H1 (cell line): ENCODE data around the gene SLC1A4. TPM values are rescaled to one million over a fixed set of nuclear protein-coding genes. Genes with fewer than 3 reads are reported as not detected.
"Not testable (repeated sequence)": the region's sequence is repeated elsewhere in the genome, so short reads cannot be mapped to it uniquely, and the experiment has no call there.

ENCODE experiments used
- CTCF ChIA-PET: fragments of 300-600 bp; sonication (Branson Sonifier 250); formaldehyde crosslinking; loops from one replicate; lab custom pipeline; 2021; ENCODE audit not compliant: partially characterized antibody; lab: Charles Lee
- POLR2A ChIA-PET: fragments of 300-600 bp; sonication (Branson Sonifier 250); formaldehyde crosslinking; loops from one replicate; lab custom pipeline; 2021; ENCODE audit warnings: inconsistent platforms; ENCODE audit not compliant: partially characterized antibody; lab: Charles Lee
- DNase-seq, 2 experiments: peaks; one replicate each; pipeline versions ENCODE4 v3.0.0 to v3.0.0-alpha.2; 2010 to 2022; ENCODE audit warnings: low spot score in 2 of 2, low read depth in 1 of 2, mixed read lengths in 1 of 2
- FAIRE-seq: peaks from 2 replicates; lab custom pipeline; 2011; peaks lifted over from hg19 to GRCh38; lab: Jason Lieb, UNC
- H2AFZ ChIP-seq: 2 replicates; pipeline ENCODE4 v1.8.1; 2012; ENCODE audit warnings: low read length, inconsistent platforms
- H2AK5ac ChIP-seq: 2 replicates; pipeline ENCODE4 v1.6.1; 2013; ENCODE audit warnings: low read depth, low read length
- H2BK120ac ChIP-seq: replicated peaks from 2 replicates; pipeline ENCODE3; 2013; ENCODE audit warnings: low read depth, low read length, inconsistent platforms
- H2BK12ac ChIP-seq: 2 replicates; pipeline ENCODE4 v1.6.1; 2013; ENCODE audit warnings: low read depth, low read length
- H2BK15ac ChIP-seq: 2 replicates; pipeline ENCODE4 v1.6.1; 2013; ENCODE audit warnings: low read length
- H2BK20ac ChIP-seq: 2 replicates; pipeline ENCODE4 v1.6.1; 2013; ENCODE audit warnings: low read length
- H2BK5ac ChIP-seq: 2 replicates; pipeline ENCODE4 v1.6.1; 2013; ENCODE audit warnings: low read depth, low read length
- H3K14ac ChIP-seq: 2 replicates; pipeline ENCODE4 v1.6.1; 2013; ENCODE audit warnings: inconsistent platforms; ENCODE audit not compliant: insufficient read length
- H3K18ac ChIP-seq: 2 replicates; pipeline ENCODE4 v1.6.1; 2013; ENCODE audit warnings: low read length; ENCODE audit errors: extremely low read depth
- H3K23ac ChIP-seq: 2 replicates; pipeline ENCODE4 v1.6.1; 2013; ENCODE audit warnings: inconsistent platforms; ENCODE audit not compliant: insufficient read length
- H3K23me2 ChIP-seq: 2 replicates; pipeline ENCODE4 v1.6.1; 2013; ENCODE audit warnings: low read depth, low read length
- H3K27ac ChIP-seq: 2 replicates; pipeline ENCODE4 v1.6.1; 2011; ENCODE audit warnings: low read depth, low read length, inconsistent platforms
- H3K27me3 ChIP-seq, 4 experiments: replicated peaks in 1 of 4; 1 replicate in 1 of 4; 2 replicates in 3 of 4; pipeline versions ENCODE4 v1.6.1 to v1.8.1; 2011 to 2013; ENCODE audit warnings: low read length in 3 of 4, mild to moderate bottlenecking in 3 of 4, inconsistent platforms in 2 of 4, mixed read lengths in 2 of 4, moderate library complexity in 1 of 4; ENCODE audit not compliant: control insufficient read depth in 3 of 4, insufficient read depth in 3 of 4; ENCODE audit errors: extremely low read depth in 1 of 4
- H3K36me3 ChIP-seq, 4 experiments: 2 replicates each; pipeline versions ENCODE4 v1.6.1 to v1.8.1; 2011 to 2013; ENCODE audit warnings: mild to moderate bottlenecking in 4 of 4, low read length in 3 of 4, moderate library complexity in 2 of 4, control low read depth in 1 of 4, inconsistent platforms in 1 of 4; ENCODE audit not compliant: insufficient read depth in 4 of 4, control insufficient read depth in 2 of 4
- H3K4ac ChIP-seq: replicated peaks from 2 replicates; pipeline ENCODE3; 2013; ENCODE audit warnings: low read length, low read depth, mixed read lengths, inconsistent platforms; ENCODE audit not compliant: insufficient read length
- H3K4me1 ChIP-seq, 4 experiments: replicated peaks in 1 of 4; 1 replicate in 1 of 4; 2 replicates in 3 of 4; pipeline versions ENCODE4 v1.6.1 to v1.8.1; 2011 to 2013; ENCODE audit warnings: low read length in 3 of 4, inconsistent platforms in 2 of 4, mixed read lengths in 1 of 4; ENCODE audit not compliant: insufficient read depth in 4 of 4, control insufficient read depth in 3 of 4
- H3K4me2 ChIP-seq, 2 experiments: 2 replicates each; pipeline versions ENCODE4 v1.6.1 to v1.8.1; 2011 to 2013; ENCODE audit warnings: low read depth in 2 of 2, low read length in 2 of 2, control low read depth in 1 of 2, inconsistent platforms in 1 of 2, mild to moderate bottlenecking in 1 of 2; ENCODE audit not compliant: insufficient read depth in 1 of 2
- H3K4me3 ChIP-seq, 4 experiments: fragments of 200-600, 300-600 bp in 1 of 4; sonication (generic), shearing (Covaris generic), sonication (Bioruptor Twin) in 1 of 4; 2 replicates each; pipeline versions ENCODE4 v1.5.1 to v1.8.1; 2011 to 2016; ENCODE audit warnings: low read length in 4 of 4, low read depth in 3 of 4, control low read depth in 2 of 4, inconsistent platforms in 2 of 4, mild to moderate bottlenecking in 2 of 4, mixed read lengths in 1 of 4, moderate library complexity in 1 of 4; ENCODE audit not compliant: insufficient read depth in 2 of 4; ENCODE audit errors: extremely low read depth in 1 of 4
- H3K56ac ChIP-seq: replicated peaks from 2 replicates; pipeline ENCODE3; 2013; ENCODE audit warnings: low read depth, mild to moderate bottlenecking, mixed read lengths, low read length, inconsistent platforms; ENCODE audit not compliant: insufficient read length
- H3K79me1 ChIP-seq: 2 replicates; pipeline ENCODE4 v1.6.1; 2013; ENCODE audit warnings: low read depth, low read length, control low read depth
- H3K79me2 ChIP-seq, 2 experiments: 2 replicates each; pipeline versions ENCODE4 v1.6.1 to v1.8.1; 2012 to 2013; ENCODE audit warnings: low read length in 2 of 2, mild to moderate bottlenecking in 2 of 2, inconsistent platforms in 1 of 2; ENCODE audit not compliant: insufficient read depth in 2 of 2, control insufficient read depth in 1 of 2
- H3K9ac ChIP-seq, 4 experiments: replicated peaks in 1 of 4; 1 replicate in 1 of 4; 2 replicates in 3 of 4; pipeline versions ENCODE4 v1.6.1 to v1.8.1; 2011 to 2013; ENCODE audit warnings: low read depth in 3 of 4, low read length in 3 of 4, control low read depth in 2 of 4, mild to moderate bottlenecking in 2 of 4, moderate library complexity in 2 of 4, inconsistent platforms in 1 of 4; ENCODE audit errors: extremely low read depth in 1 of 4
- H3K9me3 ChIP-seq, 2 experiments: 2 replicates each; pipeline versions ENCODE4 v1.6.1 to v1.8.1; 2012 to 2013; ENCODE audit warnings: mild to moderate bottlenecking in 2 of 2, moderate library complexity in 2 of 2, control low read depth in 1 of 2, inconsistent platforms in 1 of 2, low read depth in 1 of 2, low read length in 1 of 2, mixed read lengths in 1 of 2; ENCODE audit not compliant: insufficient read depth in 2 of 2
- H4K20me1 ChIP-seq, 2 experiments: replicated peaks in 1 of 2; 2 replicates each; pipeline versions ENCODE3 to v1.8.1; 2011 to 2013; ENCODE audit warnings: inconsistent platforms in 2 of 2, low read length in 2 of 2, mild to moderate bottlenecking in 1 of 2; ENCODE audit not compliant: insufficient read depth in 2 of 2, control insufficient read depth in 1 of 2
- H4K5ac ChIP-seq: 2 replicates; pipeline ENCODE4 v1.6.1; 2013; ENCODE audit warnings: low read length, low read depth, mixed read lengths, inconsistent platforms; ENCODE audit not compliant: insufficient read length
- H4K8ac ChIP-seq: 2 replicates; pipeline ENCODE4 v1.8.0; 2013; ENCODE audit warnings: mild to moderate bottlenecking, moderate library complexity, low read length, inconsistent platforms; ENCODE audit not compliant: insufficient read depth; ENCODE audit errors: extremely low read depth
- H4K91ac ChIP-seq: replicated peaks from 2 replicates; pipeline ENCODE3; 2013; ENCODE audit warnings: low read length, mixed read lengths, inconsistent platforms; ENCODE audit not compliant: insufficient read length
- WGBS, 2 experiments: shearing (Covaris generic) in 1 of 2; methylation state at CpG; one replicate each; pipeline versions ENCODE4 v1.1.6 to v1.1.7; 2013 to 2015; ENCODE audit warnings: low lambda C conversion rate in 2 of 2, mixed read lengths in 2 of 2, inconsistent platforms in 1 of 2, low coverage in 1 of 2, missing lambda C conversion rate in 1 of 2; ENCODE audit not compliant: insufficient replicate concordance in 2 of 2, insufficient coverage in 1 of 2, insufficient read length in 1 of 2; ENCODE audit errors: extremely low coverage in 1 of 2, missing lambda C conversion rate in 1 of 2; 5-methylcytosine and 5-hydroxymethylcytosine counted together
- polyA plus RNA-seq, 7 experiments: library from polyadenylated mRNA; depleted of rRNA in 3 of 7; stranded (reverse) in 5 of 7; unstranded in 2 of 7; fragments of >200 nt in 5 of 7; fragments of 200-250 nt in 2 of 7; gene quantifications; 1 replicate in 5 of 7; 2 replicates in 1 of 7; 4 replicates in 1 of 7; pipeline versions ENCODE4 v1.2.1 to v1.2.3, GENCODE V29; 2011 to 2013; ENCODE audit warnings: missing spikeins in 2 of 7, mixed read lengths in 2 of 7
- total RNA-seq: library from RNA; stranded (reverse); fragmentation: NEBNext Ultra II Directional; extraction: Animal tissue kit (Norgen Biotek cat#: 25700); gene quantifications from 2 replicates; pipeline ENCODE4 v1.2.1, GENCODE V29; 2021

SLC1A4 gene
- total and polyA plus RNA-seq, 2 of the 8 experiments (the other 6 are each of a cell fraction or from before 2014, with no cell fraction given) = 0.44 to 0.86 TPM

- H3K56ac ChIP-seq, FAIRE-seq, H3K9me3 ChIP-seq: not testable (repeated sequence)
Observed at GRCh38 chr2:65033667-65034066, 44.5 kb downstream of the SLC1A4 start.

More at GRCh38 chr2:65033667-65034066, 44.5 kb downstream of the SLC1A4 start:
- not testable (repeated sequence) for H2BK15ac ChIP-seq, H3K23me2 ChIP-seq, H4K20me1 ChIP-seq, H2BK5ac ChIP-seq, H2BK120ac ChIP-seq, H3K27me3 ChIP-seq, H4K91ac ChIP-seq, H4K5ac ChIP-seq, H3K36me3 ChIP-seq, DNase-seq, H3K79me2 ChIP-seq, H3K14ac ChIP-seq, H2BK12ac ChIP-seq, H2AFZ ChIP-seq, H3K23ac ChIP-seq, H4K8ac ChIP-seq, H3K27ac ChIP-seq, H2BK20ac ChIP-seq, H3K4me3 ChIP-seq, H3K4me2 ChIP-seq, H3K18ac ChIP-seq, H3K4ac ChIP-seq, H3K79me1 ChIP-seq, H2AK5ac ChIP-seq, H3K9ac ChIP-seq
- WGBS, 2 experiments = 94% methylated on average over 4 of the region's 4 CpGs; no CpG with 5 or more reads in 1 of the 2 experiments
- POLR2A ChIA-PET = interaction anchor here (1.0 kb wide), 1 partner anchor 22 kb away, joined by 4 read pairs; the partner anchor contains the start of gene CEP68
- H3K4me1 ChIP-seq = peaks cover 7 to 21% (median 15%) of the 10 kb centered on the region in 4 experiments; a peak in 6 of 7 replicates
- CTCF ChIA-PET = interaction anchor here (0.6 to 2.9 kb wide), 7 partner anchors 8 to 419 kb away, joined by 3 to 22 read pairs (median 4); no protein-coding TSS in a partner anchor
